ENCODE measurements around the gene MESP2.

MESP2 gene

GRCh38 chr15:89803941-89804800 is 28.0 kb downstream of the MESP2 start:
- no peak overlapping the region for H3K27ac ChIP-seq
- intact Hi-C loops (cut with DNase I; ENCODE audit: low total_unique reads): no loop called here

GRCh38 chr15:89805241-89806209 is 29.4 kb downstream of the MESP2 start:
- TF ChIP-seq CTCF (IDR thresholded peaks at IDR 0.05): no peak
- no peak overlapping the region for H3K4me3 ChIP-seq
- H3K36me3 ChIP-seq: peaks cover 0 to 57% (median 14%) of the 10 kb centered on the region in 3 donors
- peaks cover 0 to 5% of the 10 kb centered on the region in 2 donors for H3K27me3 ChIP-seq
- no peak overlapping the region for H3K27ac ChIP-seq
- H3K4me1 ChIP-seq: peaks cover 0 to 10% (median 4%) of the 10 kb centered on the region in 4 donors
- intact Hi-C loops (cut with DNase I; ENCODE audit: low total_unique reads): no loop called here
- DNase-seq: no peak
- no peaks in the 10 kb centered on the region for H3K9me3 ChIP-seq

More at GRCh38 chr15:89803941-89804800, 28.0 kb downstream of the MESP2 start:
- no peak for DNase-seq
- peaks cover 0 to 69% (median 14%) of the 10 kb centered on the region in 3 donors for H3K36me3 ChIP-seq
- H3K4me1 ChIP-seq: peaks cover 0 to 6% (median 3%) of the 10 kb centered on the region in 4 donors
- H3K9me3 ChIP-seq: no peaks in the 10 kb centered on the region
- no peak overlapping the region for H3K4me3 ChIP-seq
- no peak for TF ChIP-seq CTCF (IDR thresholded peaks at IDR 0.05)
- H3K27me3 ChIP-seq: peaks cover 0 to 5% of the 10 kb centered on the region in 2 donors

- no peak overlapping the region for H3K27ac ChIP-seq
- DNase-seq: no peak
- no peaks in the 10 kb centered on the region for H3K9me3 ChIP-seq
- no peak for TF ChIP-seq CTCF (IDR thresholded peaks at IDR 0.05)
- H3K27me3 ChIP-seq: peaks cover 0 to 5% of the 10 kb centered on the region in 2 donors
- intact Hi-C loops (cut with DNase I; ENCODE audit: low total_unique reads): no loop called here
- no peak overlapping the region for H3K4me3 ChIP-seq
- H3K4me1 ChIP-seq: peaks cover 0 to 10% (median 4%) of the 10 kb centered on the region in 4 donors
- peaks cover 0 to 54% (median 10%) of the 10 kb centered on the region in 3 donors for H3K36me3 ChIP-seq
Measured at GRCh38 chr15:89806210-89806558, 30.1 kb downstream of the MESP2 start.

- H3K27ac ChIP-seq: no peak overlapping the region
- intact Hi-C loops (cut with DNase I; ENCODE audit: low total_unique reads): no loop called here
- no peak for DNase-seq
- H3K4me1 ChIP-seq: peaks cover 0 to 10% (median 4%) of the 10 kb centered on the region in 4 donors
- peaks cover 0 to 5% of the 10 kb centered on the region in 2 donors for H3K27me3 ChIP-seq
- TF ChIP-seq CTCF (IDR thresholded peaks at IDR 0.05): no peak
- H3K4me3 ChIP-seq: no peak overlapping the region
- H3K9me3 ChIP-seq: no peaks in the 10 kb centered on the region
- peaks cover 0 to 48% (median 10%) of the 10 kb centered on the region in 3 donors for H3K36me3 ChIP-seq
Measured at GRCh38 chr15:89806559-89807550, 30.7 kb downstream of the MESP2 start.

All from tibial artery (tissue), 4 donors.